HG03135 (cell line): ENCODE results near the gene TTC17.
"Not testable (repeated sequence)": the region's sequence is repeated elsewhere in the genome, so short reads cannot be mapped to it uniquely, and the experiment has no call there.

ENCODE experiments used
- ATAC-seq: cut with Tn5 transposase; IDR thresholded peaks from one replicate; pipeline ENCODE4 v1.9.1; 2021; ENCODE audit warnings: mild to moderate bottlenecking, moderate library complexity; ENCODE audit not compliant: unreplicated experiment

Gene TTC17

DNA sequence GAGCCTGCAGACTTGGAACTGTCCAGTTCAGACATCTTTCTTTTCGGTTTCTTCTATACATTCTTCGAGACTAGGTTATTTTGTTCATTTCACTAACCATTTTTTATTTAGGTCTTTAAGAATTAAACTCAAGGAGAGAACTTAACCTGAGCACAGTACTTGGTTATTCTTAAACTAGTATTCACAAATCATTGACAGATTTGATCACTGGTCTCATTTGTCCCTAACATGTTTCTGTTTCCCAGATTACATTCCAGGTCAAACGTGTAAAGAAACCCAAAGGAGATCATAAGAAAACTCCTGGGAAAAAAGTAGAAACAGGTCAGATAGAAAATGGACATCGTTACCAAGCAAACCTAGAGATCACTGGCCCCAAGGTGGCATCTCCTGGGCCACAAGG lies 85.1 kb downstream of the TTC17 start:
- ATAC-seq = no peak

DNA sequence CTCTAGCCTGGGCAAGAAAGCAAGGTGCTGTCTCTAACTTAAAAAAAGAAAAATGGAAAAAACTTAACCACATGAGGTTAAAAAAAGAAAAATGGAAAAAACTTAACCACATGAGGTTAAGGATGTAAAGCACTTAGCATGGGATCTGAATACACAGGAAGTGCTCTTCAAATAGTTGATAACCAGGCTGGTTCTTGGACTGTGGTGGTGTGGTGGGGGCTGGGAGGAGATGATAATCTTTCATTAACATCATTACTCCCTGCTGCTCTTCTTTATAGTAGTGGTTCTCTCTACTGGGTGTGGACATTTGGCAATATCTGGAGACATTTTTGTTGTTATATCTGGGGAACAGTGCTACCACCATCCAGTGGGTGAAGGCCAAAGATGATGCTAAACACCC lies 88.4 kb downstream of the TTC17 start:
- no peak for ATAC-seq

DNA sequence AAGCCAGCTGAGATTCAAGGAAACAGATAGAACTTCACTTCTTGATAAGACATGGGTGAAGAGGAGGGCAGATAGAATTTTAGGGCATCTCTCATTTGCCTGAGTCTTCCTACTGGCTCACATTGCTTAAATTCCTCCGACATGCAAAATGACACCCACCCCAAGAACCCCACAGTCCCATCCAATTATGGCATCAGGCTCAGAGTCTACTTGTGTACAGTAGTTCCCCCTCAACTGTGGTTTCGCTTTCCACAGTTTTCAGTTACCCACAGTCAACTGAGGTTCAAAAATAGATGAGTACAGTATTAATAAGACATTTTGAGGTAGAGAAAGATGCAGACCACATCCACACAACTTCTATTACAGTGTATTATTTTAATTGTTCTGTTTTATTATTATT lies 99.8 kb downstream of the TTC17 start:
- no peak for ATAC-seq

DNA sequence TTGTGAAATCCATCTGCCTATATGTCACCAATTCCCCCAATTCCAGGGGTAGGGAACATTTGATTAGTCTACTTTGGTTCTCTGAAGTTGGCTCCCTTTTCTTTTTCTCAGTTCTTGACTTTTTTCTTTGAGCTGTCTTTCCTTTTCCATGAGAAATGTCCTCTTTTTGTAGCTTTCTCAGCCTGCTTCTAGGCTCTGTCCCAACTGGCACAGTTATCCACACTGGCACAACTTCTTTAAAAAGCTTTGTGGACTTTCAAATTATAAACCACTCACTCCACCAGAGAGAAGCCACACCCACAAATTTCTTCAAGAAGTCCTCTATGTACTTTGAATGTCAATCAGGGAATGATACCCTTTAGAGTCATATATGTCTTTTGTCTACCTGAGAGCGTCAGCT lies 100.5 kb downstream of the TTC17 start:
- ATAC-seq = no peak

DNA sequence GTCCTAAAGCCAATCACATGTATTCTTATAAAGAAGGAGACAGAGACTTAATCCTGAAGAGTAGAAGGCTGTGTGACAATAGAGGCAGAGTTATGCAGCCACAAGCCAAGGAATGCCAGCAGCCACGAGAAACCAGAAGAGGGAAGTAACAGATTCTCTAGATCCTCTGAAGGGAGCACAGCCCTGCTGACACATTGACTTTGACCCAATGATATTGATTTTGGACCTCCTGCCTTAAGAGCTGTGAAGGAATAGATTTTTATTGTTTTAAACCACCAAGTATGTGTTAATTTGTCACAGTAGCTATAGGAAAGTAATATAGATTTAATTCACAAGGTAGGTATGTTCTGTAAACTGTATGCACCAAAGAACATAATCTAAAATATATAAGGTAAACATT lies 103.6 kb downstream of the TTC17 start:
- no peak for ATAC-seq

DNA sequence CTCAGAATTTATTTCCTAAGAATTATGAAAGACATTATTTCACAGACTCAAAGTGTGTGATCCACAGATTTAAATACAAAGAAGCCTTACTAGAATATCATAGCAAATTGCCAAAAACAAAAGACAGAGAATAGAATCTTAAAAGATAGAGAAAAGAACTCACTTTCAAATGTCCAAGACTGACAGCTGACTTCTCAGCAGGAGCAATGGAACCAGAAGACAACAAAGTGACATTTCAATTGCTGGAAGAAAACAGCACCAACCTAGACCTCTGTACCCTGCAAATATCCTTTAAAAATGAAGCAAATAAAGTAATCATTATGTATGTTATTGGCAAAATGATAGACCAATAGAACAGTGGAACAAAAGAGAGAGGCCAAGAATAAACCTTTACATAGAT lies 109.2 kb downstream of the TTC17 start:
- no peak for ATAC-seq

DNA sequence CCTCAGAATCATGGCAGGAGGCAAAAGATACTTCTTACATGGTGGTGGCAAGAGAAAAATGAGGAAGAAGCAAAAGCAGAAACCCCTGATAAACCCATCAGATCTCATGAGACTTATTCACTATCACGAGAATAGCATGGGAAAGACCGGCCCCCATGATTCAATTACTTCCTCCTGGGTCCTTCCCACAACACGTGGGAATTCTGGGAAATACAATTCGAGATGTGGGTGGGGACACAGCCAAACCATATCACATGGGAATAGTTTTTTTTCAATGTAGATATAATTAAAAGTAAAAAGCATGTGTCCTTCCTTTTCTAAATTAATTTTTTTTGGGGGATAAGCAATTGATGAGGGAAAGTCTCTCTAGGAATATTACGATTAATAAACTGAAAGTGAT lies 118.8 kb downstream of the TTC17 start:
- not testable (repeated sequence) for ATAC-seq

DNA sequence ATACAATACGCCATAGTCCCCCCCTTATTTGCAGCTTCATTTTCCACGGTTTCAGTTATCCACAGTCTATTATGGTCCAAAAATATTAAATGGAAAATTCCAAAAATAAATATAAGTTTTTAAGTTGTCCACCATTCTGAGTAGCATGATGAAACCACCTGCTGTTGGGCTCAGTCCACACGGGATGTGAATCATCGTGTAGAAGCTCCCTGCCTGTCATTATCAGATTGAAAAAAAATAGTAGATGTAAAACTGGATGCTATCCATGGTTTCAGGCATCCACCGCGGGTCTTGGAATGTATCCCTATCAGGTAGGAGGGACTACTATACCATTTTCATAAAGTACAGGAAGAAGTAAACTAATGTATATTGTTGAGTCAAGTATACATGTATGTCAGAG lies 127.4 kb downstream of the TTC17 start:
- no peak for ATAC-seq

DNA sequence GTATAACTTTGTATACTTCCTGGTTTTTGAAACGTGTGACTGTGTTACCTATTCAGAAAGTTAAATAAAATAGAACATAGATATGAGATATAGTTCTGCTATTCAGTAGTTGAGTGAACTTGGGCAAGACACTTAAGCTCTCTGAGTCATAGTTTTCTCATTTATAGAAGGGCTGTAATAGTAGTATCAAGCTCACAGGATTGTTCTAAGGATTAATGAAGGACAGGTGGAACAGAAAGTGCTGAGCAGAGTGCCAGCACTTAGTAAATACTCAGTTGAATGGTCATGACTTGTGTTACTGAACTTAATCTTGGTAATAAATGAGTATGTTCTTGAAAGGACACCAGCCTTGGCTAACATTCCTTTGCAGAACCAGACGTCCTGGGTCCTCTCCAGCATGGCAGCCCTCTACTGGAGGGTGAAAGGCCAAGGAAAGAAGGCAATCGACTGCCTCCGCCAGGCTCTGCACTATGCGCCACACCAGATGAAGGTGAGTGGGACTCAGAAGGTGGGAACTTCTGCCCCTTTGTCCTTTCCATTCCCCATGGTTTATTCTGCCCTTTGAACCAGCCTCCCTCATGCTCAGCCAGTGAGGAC lies 131.2 kb downstream of the TTC17 start:
- no peak for ATAC-seq

DNA sequence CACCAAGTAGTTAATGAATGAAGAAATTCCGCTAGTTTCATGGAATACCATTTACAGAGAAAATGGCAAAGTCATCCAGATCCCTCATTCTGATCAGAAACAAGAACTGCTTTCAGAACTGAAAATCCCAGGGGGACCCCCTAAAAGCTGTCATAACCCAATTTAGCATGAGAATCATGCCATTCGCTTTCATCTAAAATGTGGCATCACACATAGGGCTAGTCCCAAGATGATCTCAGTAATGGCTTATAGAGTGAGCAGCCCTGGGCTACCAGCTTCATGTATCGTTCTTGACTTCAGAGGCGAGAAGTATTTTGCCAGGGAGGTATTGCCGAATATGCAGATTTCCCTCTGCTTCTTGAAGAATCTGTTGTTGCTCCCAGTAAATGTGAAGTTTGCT lies 134.0 kb downstream of the TTC17 start:
- ATAC-seq = no peak

DNA sequence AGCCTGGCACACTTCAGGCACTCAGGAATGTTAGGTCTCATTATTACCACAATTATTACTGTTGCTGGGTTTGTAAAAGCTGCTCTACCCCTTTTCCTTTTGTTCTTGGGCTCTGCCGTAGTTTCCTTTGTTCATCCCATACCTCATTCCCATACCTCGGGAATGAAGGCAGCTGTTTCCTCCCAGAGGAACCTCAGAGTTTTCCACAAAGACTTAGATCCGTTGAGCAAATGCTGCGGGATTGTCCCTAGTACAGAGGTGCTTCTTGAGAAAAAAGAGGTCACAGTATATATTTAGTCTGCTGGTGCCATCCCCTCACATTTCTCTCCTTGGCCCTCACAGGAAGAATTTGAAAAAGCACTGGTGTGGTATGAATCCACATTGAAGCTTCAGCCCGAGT lies 134.7 kb downstream of the TTC17 start:
- ATAC-seq = no peak

DNA sequence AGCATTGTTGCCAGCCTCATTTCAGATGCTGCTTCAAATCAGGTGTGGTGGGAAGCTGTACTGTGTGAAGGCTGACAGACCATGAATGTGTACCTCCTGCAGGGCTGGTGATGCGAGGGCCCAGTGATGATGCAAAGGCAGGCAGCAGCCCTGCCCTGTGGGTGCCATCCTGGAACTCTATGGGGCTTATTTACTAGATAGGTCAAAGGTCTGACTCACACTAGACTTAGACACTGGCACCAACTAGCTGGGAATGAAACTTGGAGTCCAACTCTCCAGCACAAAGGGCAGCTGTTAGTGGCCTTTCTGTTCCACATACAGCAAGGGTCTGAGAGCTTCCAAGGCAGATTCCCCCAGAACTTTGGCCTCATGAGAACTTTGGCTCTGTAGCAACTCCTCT lies 138.4 kb downstream of the TTC17 start:
- ATAC-seq = no peak

DNA sequence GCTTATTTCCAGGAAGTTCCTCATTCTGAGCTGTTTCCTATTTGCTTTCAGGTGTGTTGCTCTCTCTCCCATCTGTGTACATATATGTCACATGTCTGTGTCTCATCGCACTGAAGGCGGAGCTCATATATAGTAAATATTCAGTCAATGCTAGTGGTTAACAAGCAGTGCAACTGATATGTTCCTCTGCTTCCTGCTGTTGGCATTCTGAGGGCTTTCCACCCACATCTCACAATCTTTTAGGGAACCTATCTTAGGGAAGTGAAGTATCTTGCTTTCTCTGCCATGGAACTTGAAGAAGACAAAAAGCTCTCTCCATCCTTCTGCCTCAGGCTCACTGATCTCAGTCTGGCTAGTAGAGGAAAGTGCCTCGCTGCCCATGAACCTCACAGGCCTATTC lies 139.8 kb downstream of the TTC17 start:
- no peak for ATAC-seq

DNA sequence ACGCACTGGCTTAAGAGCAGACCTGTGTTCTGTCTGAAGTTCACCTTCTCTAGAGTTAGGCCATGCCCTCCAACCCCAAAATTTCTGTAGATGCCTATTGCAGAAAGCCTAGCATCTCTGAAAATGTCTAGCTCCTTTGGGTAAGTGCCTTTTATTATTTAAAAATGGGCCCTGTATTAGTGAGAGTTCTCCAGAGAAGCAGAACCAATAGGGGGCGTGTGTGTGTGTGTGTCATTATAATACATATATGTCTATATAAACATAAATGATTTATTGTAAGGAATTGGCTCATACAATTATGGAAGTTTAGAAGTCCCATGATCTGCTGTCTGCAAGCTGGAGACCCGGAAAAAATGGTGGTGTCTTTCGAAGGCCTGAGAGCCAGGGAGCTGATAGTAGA lies 144.7 kb downstream of the TTC17 start:
- no peak for ATAC-seq

DNA sequence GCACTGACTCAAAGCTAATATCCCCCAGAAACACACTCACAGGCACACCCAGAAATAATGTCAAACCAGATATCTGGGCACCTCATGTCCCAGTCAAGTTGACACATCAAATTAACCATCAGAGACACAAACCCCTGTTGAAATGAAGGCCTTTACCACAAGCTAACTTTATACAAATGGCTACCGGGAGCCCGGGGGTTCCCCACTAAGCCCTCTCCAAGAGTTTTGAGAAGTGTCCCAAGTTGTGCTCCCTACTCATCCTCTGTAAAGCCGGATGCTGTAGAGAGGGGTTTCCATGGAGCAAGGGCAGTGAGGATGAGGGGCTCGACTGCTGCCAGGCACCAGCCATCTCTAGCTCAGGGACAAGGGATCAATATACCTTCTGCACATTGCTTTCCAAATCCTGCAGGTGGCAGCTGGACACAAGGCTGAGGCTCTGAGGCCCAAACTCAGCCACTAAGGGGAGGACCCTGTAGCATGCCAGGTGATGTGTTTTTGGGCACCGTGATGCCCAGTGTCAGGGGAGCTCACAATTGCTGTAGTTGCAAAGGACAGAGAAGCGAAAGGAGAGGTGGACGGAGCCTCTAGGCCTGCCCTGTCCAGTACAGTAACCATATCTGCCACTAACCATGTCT lies 145.7 kb downstream of the TTC17 start:
- no peak for ATAC-seq

DNA sequence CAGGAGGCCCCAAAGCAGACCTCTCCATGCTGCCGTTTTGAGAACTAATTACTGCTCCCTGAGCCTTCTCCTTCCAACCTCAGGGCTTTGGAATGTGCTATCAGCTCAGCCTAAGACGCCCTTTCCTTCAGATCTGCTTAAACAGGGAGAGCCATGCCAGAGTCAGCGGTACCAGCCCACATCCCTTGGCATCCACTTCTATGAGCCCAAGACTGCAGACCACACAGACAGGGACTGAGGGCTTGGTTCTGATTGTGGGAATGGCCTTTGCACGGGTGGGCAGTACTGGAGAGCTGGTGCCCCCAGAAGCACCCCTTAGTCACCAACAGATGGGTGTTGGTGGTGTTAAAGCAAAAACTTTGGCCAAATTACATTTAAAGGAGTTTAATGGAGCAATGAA lies 146.5 kb downstream of the TTC17 start:
- ATAC-seq = no peak

DNA sequence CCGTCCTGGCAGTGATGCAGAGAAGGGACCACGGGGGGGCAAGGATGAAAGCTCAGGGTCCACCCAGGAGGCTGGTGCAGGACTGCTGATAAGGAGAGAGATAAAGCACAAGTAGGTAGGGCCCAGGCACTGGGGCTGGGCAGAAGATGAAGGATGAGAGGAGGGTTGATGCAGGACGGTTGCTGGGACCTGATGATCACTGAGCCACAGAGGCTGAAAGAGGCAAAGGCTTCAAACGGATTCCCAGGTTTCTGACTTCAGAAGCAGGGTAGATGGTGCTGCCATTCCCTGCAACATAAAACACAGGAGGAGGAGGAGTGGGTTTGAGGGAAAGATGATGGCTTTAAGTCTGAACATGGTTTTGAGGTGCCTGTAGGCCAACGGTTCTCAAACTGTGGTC lies 148.5 kb downstream of the TTC17 start:
- ATAC-seq = no peak

DNA sequence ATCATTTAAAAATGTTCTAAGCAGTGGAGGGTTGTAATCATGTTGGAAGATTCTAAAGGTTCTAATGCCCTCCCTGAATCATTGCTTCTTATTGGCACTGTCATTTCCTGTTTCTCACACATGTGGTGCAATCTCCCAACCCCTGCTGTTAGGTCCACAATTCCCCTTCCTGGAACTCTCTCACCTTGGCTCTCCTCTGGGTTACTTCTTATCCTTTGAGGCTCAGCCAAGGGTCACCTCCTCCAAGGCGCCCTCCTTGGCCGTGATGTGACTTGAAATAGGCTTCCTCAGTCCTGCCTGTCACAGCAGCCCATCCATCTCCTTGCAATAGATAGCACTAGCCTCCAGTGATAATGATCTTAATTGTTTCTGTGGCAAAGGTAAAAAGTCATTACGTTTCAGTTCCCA lies 149.8 kb downstream of the TTC17 start:
- no peak for ATAC-seq

DNA sequence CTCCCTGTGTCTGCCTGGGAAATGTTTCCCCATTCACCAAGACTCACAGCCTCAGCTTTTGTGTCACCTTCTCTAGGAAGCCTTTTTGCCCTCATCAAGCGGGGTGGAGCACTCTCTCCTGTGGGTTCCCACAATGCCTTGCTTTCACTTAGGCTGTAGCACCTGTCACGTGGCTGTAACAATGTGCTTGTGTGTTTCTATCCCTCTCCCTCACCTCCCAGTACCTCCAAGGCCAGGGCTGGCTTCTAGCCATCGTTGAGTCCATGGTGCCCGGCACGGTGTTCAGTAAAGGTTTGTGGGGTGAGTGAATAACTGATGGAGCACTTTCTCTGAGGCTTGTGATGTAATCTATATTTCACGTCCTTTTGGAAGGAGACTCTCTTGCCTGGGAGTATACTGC lies 153.2 kb downstream of the TTC17 start:
- no peak for ATAC-seq

DNA sequence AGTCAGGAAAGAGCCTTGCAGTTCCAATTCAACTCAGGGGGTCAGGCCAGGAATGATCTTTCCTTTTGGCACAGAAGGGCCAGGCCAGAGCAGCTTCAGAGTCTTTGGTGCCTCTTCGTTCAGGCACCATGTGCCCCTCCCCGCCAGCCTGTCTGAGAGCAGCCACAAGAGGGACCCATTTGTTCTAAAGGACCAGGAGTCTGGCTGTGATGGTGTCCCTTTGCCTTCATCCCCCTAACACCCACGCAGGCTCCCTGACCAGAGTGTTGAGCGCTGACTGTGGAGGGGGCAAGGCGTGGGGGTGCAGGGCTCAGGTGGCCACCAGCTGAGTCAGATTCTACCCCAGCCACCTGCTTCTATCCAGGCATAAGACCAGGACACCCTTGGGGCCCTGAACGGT lies 156.4 kb downstream of the TTC17 start:
- ATAC-seq = no peak

DNA sequence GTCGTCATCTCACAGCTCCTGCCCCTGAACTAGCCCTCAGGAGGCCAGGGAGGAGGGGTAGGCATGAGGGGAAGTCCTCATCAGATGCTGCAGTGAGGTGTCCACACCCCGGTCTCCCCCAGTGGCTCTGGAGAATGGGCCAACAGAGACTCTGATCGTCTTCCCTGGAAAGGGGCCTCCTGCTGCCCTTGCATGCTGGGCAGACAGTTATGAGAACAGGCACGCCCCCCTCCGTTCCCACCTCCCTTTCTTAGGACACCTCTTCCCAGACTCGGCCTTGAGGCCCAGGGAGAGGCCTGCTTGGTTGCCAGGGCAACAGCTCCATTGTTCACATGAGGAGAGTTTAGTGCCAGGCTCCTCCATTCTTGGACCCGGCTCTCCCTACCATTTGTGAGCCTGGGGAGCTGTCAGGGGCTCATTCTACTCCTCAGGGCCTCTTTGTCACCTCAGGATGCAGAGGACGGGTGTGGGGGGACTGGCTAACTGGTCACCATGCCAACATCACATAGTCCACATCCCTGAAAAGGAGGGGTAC lies 157.7 kb downstream of the TTC17 start:
- no peak for ATAC-seq

DNA sequence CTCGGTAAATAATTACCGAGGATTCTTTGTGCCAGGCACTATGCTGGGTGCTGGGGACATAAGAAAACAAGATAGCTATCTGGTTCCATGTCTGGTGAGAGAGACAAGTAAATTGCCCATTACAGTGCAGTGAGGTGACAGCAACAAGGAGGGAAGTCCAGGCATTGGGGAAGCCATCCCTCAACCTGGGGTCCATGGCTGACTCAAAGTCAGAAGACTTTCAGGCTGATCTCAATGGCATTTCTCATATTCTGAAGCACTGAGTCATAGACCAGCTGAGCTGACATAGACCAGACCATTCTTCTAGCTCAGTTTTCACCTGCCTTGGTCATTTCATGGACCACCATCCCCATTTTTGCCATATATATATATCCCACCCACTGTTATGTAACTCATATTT lies 158.8 kb downstream of the TTC17 start:
- no peak for ATAC-seq
